Fibroblast of upper back skin (primary cell): ENCODE results near the gene VTI1B.
"Not testable (repeated sequence)": the region's sequence is repeated elsewhere in the genome, so short reads cannot be mapped to it uniquely, and the experiment has no call there.

Experiments
- DNase-seq: peaks from one replicate; pipeline ENCODE4 v3.0.0-alpha.2; 2013

The VTI1B gene

GRCh38 chr14:67674480-67675218 is at the start of gene VTI1B:
Gene VTI1B, minus strand, starts transcription at chr14:67674632. Its CDS starts 143 bp downstream, at chr14:67674489.
- peak; percentile 65 for DNase-seq

GRCh38 chr14:67722293-67722692 is 47.9 kb upstream of the VTI1B start:
- peak; percentile 22 for DNase-seq

DNA sequence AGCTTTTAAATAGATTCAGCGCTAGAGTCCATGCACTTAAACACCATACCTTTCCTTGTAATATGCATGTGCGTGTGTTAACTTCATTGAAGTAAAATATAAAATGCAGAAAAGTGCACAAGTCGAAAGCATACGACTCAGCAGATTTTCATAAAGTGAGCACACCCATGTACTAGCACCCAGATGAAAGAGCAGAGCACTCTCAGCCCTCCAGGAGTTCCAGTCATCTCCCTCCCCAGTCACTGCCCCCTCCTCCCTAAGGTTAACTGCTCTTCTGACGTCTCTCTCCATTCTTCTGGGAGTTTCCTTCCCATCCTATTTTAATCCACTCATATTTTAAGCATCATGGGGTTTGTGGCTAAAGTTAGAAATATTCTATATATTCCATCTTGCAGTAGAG is 47.4 kb upstream of the VTI1B start:
- DNase-seq: no peak

- no peak for DNase-seq
Observed at GRCh38 chr14:67719866-67720265, 45.4 kb upstream of the VTI1B start.

DNA sequence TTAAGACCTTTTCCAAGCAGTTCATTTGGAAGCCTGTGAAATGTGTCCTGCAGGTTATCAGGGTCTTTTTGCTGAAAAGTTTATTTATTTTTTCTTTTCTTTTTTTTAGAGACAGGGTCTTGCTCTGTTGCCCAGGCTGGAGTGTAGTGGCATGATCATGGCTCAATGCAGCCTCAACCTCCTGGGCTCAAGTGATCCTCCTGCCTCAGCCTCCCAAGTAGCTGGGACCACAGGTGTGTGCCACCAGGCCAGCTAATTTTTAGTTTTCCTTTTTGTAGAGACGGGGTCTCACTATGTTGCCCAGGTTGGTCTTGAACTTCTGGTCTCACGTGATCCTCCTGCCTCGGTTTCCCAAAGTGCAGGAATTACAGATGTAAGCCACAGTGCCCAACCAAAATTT is 45.0 kb upstream of the VTI1B start:
- DNase-seq: not testable (repeated sequence)

DNA sequence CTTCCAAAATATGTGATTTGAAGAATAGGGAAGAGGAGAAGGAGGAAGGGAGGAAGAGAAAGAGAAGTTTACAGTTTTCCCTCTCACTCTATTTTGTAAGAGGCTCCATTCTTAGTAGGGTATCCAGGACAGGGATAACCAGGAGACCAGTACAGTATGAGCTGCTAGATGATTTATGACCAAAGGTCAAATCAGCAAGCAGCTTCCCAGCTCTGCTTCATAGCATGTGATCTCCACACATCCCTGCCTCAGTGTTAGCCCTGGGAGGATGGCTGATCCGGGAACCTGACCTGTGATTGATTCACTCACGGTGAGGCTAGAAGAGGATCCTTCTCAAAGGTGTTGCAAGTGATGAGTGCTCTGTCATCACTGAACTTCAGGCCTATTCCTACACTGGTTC is 43.8 kb upstream of the VTI1B start:
- DNase-seq: no peak

DNA sequence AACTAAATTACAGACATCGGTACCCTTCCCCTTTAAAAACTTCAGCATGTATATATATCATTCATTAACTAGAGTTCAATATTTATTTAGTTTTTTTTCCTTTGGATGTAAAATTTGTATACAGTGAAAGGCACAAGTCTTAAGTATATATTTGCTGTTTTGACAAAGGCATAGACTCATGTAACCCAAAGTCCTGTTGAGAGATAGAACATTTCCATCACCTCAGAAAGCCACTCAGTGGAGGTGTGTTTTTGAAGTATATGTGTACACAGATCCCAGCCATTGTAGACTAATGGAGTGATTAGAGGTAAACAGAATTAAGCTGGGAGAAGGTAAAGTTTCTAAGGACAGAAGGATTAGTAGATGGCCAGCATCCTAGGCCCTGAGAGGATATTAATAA is 42.6 kb upstream of the VTI1B start:
- DNase-seq: no peak

GRCh38 chr14:67710209-67710608 is 35.8 kb upstream of the VTI1B start:
- no peak for DNase-seq

DNA sequence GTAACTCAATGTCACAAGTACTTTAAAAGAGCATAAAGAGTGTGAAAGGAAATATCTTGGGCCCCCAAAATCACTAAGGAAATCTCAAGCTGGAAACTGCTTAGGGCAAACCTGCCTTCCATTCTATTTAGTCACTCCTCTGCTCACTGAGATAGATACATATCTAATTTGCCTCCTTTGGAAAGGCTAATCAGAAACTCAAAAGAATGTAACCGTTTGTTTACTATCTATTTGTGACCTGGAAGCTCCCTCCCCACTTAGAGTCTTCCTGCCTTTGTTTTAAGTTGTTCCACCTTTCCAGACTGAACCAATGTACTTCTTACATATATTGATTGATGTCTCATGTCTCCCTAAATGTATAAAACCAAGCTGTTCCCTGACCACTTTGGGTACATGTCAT is 35.4 kb upstream of the VTI1B start:
- DNase-seq: not testable (repeated sequence)

- DNase-seq: not testable (repeated sequence)
Observed at GRCh38 chr14:67709346-67709745, 34.9 kb upstream of the VTI1B start.

DNA sequence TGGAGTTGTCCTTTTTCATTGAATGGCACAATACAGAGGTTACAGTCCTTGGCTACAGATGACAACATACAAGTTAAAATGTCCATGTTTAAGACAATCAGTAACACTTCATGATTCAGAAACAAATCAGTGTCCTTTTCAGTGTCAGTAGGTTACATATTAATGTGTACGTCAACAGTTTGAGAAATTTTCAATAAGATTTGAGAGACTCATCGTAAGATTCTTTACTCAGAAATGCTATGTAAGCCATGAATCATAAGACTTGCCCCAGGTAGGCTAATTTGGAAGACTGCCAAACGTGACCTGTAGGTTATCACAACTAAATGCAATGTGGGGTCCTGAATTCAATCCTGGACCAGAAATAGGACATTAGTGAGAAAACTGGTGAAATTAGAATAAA is 30.8 kb upstream of the VTI1B start:
- no peak for DNase-seq

DNA sequence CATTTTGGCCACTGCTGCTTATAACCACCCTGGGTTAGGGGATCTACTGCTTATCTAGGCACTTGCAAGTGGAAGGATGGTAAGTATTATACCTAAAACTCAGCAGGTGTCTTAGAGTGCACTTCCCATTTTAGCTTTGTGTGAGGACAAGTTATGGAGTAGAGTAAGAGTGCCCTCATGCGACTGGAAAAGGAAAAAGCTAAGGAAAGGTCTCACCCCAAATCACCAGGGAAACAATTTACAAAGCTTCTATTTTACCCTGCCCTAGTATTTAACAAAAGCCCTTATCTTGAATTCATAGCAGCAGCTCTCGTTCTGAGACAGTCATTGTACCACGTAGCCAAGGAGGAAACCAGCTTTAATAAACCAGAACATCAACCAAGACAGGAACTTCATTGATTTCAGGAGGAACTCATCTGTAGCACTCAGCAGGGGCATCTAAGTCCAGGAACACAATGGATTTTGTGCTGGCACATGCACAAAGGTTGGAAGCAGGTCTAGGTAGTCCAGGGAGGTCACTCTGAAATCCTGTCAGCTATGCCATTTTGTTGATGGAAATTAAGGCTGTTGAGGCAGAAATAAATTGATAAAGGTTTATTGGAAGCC is 30.2 kb upstream of the VTI1B start:
- peak; percentile 46 for DNase-seq

GRCh38 chr14:67703997-67704396 is 29.6 kb upstream of the VTI1B start:
- no peak for DNase-seq

- not testable (repeated sequence) for DNase-seq
Observed at GRCh38 chr14:67701492-67701891, 27.1 kb upstream of the VTI1B start, which contains the start of gene RDH12. Gene RDH12, plus strand, starts transcription at chr14:67701886. Its CDS starts 20,757 bp downstream, at chr14:67722643.

DNA sequence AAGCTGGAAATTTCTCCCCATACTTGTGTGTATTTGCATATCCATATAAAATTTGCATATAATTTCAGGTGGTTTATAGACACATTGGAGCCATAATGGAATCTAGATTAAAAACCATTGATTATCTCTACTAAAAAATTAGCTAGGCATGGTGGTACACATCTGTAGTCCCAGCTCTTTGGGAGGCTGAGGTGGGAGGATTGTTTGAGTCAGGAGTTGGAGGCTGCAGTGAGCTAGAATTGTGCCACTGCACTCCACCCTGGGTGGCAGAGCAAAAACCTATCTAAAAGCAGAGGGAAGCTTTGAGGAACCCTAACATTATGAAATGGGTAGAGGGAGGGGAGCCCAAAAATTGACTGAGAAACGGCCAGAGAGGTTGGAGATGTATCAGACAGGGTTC is 23.7 kb upstream of the VTI1B start:
- DNase-seq: no peak

- no peak for DNase-seq
Observed at GRCh38 chr14:67697006-67697405, 22.6 kb upstream of the VTI1B start.

GRCh38 chr14:67695394-67695949 is 21.0 kb upstream of the VTI1B start, which contains the start of gene RDH11:
Gene RDH11, minus strand, starts transcription at chr14:67695764. Its CDS starts 61 bp downstream, at chr14:67695703.
- DNase-seq: peak; percentile 93

DNA sequence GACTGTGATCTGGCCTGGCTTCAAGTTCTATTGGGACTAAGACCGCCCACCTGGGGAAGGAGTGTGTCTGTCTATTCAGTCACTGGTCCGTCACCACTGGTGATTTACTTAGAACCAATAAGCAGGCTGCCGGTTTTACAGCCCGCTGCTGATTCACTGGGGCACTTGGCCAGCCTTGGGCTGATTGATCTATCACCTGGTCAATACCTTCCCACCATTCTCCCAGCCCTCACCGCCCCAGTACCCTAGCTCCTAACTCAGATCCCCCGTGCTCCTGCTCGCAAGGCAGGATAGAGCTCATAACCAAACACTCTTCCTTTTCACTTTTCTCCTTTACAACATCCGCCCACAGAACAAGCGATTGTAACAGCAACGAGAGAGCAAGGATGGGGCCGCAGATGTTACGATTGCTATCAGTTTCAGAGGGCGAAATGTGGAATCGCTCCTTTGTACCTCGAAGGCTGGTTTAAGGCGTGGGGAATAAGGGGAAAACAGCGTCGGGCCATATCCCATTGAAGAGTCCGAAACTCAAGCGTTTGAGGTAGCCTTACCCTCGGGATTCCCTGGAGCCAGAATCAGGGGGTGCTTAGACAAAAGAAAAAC is 20.5 kb upstream of the VTI1B start:
- DNase-seq: peak; percentile 91

DNA sequence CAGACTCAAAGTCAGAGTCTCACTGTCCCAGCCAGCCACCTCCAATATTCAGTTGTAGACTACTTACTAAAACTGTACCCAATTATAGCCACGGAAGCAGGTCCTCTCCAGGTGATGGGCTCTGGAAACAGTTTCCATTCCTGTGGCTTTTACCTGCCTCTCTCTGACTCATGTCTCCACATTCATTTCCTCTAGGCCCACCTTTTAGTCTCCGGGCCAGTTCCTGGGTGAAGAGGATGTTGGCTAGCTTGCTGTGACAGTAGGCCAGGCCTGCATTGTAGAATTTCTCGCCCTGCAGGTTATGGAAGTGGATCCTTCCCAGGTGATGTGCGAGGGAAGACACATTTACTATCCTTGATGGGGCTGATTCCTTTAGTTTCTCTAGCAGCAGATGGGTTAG is 15.6 kb upstream of the VTI1B start:
- DNase-seq: no peak

- DNase-seq: no peak
Observed at GRCh38 chr14:67683842-67684241, 9.4 kb upstream of the VTI1B start.

DNA sequence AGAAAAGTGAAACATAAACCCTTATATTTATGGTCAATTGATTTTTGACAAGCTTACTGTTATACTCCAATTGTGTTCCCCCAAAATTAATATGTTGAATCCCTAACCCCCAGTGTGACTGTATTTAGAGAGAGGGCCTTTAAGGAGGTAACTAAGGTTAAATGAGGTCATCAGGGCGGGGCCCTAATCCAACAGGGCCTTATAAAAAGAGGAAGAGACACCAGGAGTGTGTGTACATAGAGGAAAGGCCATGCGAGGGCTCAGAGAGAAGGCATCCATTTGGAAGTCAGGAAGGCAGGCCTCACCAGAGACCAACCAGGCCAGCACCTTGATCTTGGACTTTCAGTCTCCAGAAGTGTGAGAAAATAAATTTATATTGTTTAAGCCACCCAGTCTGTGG is 6.5 kb upstream of the VTI1B start:
- DNase-seq: no peak

- DNase-seq: peak; percentile 22
Observed at GRCh38 chr14:67680121-67680602, 5.7 kb upstream of the VTI1B start.

GRCh38 chr14:67679006-67679405 is 4.6 kb upstream of the VTI1B start:
- DNase-seq: no peak

GRCh38 chr14:67675219-67675582 is 769 bp upstream of the VTI1B start:
- DNase-seq: no peak
